IPS-20b (cell line): ENCODE data around the gene CISH.
A peak's percentile ranks its signal among the peaks of the same experiment; 100 is the strongest.

ENCODE experiments used
- H3K27ac ChIP-seq: one replicate; pipeline ENCODE4 v1.5.1; 2013; ENCODE audit warnings: low read length
- H3K27me3 ChIP-seq: 2 replicates; pipeline ENCODE4 v1.6.1; 2013; ENCODE audit warnings: mild to moderate bottlenecking, low read length, inconsistent platforms; ENCODE audit not compliant: insufficient read depth
- H3K36me3 ChIP-seq: 2 replicates; pipeline ENCODE4 v1.6.1; 2013; ENCODE audit warnings: low read depth, mild to moderate bottlenecking, inconsistent platforms, low read length, moderate library complexity; ENCODE audit not compliant: insufficient read depth
- H3K4me1 ChIP-seq: 2 replicates; pipeline ENCODE4 v1.6.1; 2013; ENCODE audit warnings: mild to moderate bottlenecking, control low read depth, inconsistent platforms, low read length, moderate library complexity; ENCODE audit not compliant: insufficient read depth
- H3K4me3 ChIP-seq: 2 replicates; pipeline ENCODE4 v1.5.1; 2013; ENCODE audit warnings: mild to moderate bottlenecking, low read length, inconsistent platforms
- H3K9ac ChIP-seq: 2 replicates; pipeline ENCODE4 v1.6.1; 2013; ENCODE audit warnings: low read depth, mild to moderate bottlenecking, inconsistent platforms, low read length, moderate library complexity
- H3K9me3 ChIP-seq: 2 replicates; pipeline ENCODE4 v1.6.1; 2013; ENCODE audit warnings: mild to moderate bottlenecking, low read depth, low read length, inconsistent platforms; ENCODE audit not compliant: insufficient read depth

CISH gene

DNA sequence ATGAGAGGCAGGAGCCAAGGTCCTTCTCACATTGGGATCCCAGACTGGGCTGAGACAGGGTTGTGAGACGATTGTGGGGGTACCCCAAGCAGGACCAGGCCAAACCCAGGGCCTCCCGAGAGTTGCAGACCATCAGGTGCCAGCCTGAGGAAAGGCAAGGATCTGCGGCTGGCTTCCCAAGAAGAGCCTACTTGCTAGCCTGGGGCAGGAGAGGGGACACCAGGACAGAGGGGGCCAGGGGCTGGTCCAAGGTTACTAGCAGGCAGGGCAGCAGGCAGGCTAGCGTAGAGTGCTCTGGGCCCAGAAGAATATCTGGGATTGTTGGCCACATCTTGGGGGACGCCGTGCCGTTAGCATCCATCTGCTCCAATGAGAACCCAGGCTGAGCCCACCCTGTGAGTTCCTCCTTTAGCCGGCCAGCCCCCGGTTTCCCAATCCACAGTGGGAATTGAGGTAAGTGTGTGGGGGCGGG is 546 bp downstream of the CISH start:
- H3K27ac ChIP-seq = no peak overlapping the region

DNA sequence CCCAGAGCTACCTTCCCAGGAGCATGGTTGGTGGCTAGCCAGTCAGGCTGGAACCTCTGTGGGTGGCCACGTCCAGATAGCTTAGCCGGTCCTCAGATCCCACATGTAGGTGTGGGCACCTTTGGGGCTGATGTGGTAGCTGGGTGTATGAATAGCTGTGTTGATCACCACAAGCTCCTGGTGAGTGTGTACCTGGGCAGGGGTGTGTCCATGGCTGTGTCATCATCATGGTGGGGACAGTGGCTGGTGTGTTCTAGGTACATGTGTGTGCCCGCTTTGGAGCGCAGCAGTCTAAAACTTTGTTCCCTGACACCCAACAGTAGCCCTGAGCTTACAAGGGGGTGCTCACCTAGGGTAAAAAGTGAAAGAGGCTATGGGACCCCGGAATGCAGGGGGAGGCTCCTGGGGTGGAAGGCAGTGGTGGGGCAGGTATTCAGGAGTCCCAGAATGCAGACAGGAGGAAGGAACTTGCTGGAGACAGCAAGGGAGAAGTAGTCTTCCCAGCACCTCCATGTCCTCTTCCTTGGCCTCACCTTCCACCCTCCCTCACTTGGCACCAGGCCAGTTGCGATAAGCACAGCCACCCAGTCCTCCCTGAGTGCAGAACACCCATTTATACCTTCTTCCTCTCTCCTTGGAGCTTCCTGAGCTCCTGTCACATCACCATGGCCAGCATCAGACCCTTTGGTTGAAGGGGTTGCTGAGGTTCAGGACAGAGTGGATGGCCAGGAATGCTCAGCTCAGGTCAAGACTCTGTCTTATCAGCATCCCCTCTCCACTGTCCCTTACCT is 1.2 kb downstream of the CISH start:
- Histone ChIP-seq H3K4me3 (peak overlapping the region; percentile 75; the same call in 1 of the 2 replicates), H3K9me3 (no peaks in the 10 kb centered on the region), H3K27me3 (peaks cover 43% of the 10 kb centered on the region), H3K4me1 (0 out of 2 replicates have a peak, but pooled peaks cover 2% of the 10 kb centered on the region), H3K9ac (peak overlapping the region; percentile 74; the same call in 1 of the 2 replicates), H3K27ac (no peak overlapping the region), H3K36me3 (no peaks in the 10 kb centered on the region; the same call in 1 of the 2 replicates)

More for the DNA sequence above, 546 bp downstream of the CISH start:
- peaks cover 48% of the 10 kb centered on the region for H3K27me3 ChIP-seq
- H3K4me3 ChIP-seq = peak overlapping the region; percentile 75
- 0 out of 2 replicates have a peak, but pooled peaks cover 2% of the 10 kb centered on the region for H3K4me1 ChIP-seq
- no peaks in the 10 kb centered on the region for H3K9me3 ChIP-seq
- peak overlapping the region; percentile 74; the same call in 1 of the 2 replicates for H3K9ac ChIP-seq
- no peaks in the 10 kb centered on the region; the same call in 1 of the 2 replicates for H3K36me3 ChIP-seq

DNA sequence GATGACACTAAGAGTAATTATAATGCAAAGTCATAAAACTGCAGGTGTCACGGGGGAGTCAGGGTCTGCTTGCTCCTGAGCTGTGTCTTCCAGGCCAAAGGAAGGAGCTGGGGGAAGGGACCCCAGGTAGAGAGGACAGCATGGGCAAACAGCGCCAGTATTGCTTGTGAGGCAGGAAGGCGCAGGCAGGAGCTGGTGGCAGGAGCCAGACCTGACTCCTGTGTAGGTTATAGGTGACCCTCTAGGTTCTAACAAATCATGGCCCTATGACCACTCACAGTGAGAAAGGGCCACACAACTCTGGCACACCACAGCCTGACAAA is 1.9 kb downstream of the CISH start:
- Histone ChIP-seq H3K9ac (no peak overlapping the region), H3K27ac (no peak overlapping the region), H3K4me3 (no peak overlapping the region), H3K27me3 (peaks cover 40% of the 10 kb centered on the region), H3K4me1 (0 out of 2 replicates have a peak, but pooled peaks cover 2% of the 10 kb centered on the region), H3K36me3 (no peaks in the 10 kb centered on the region; the same call in 1 of the 2 replicates), H3K9me3 (no peaks in the 10 kb centered on the region)

DNA sequence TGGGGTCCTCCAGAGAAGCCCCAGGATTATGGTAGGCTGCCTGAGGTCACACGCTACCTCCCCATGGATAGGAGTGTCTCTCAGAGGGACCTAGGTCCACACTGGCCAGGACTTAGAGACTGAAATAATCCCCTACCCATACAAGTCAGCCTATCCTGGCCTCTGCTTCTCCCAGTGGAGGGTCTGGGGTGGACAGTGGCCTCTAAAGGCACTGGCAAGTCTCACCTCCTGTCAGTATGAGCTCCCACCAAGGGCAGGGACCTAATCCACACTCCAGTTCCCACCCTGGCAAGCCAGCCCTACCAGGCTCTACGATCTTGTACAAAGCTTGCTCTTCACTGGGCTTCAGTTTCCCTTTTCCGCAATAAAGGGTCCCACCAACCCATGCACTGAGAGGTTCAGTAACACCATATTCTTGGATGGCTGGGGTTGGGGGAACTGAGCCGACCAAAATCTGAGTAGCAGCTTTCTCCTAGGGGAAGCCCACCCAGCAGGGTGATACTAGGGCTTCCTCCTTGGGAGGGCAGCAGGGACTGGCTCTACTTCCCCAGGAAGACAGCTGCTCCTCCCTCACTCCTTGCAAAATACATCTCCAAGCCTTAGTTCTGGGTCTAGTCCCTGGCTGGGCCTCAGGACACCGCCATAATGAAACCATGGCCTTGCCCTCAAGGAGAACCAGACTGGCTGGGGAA is 2.4 kb downstream of the CISH start:
- Histone ChIP-seq H3K9me3 (no peaks in the 10 kb centered on the region), H3K4me1 (0 out of 2 replicates have a peak, but pooled peaks cover 2% of the 10 kb centered on the region), H3K9ac (no peak overlapping the region), H3K4me3 (no peak overlapping the region), H3K36me3 (no peaks in the 10 kb centered on the region; the same call in 1 of the 2 replicates), H3K27ac (no peak overlapping the region), H3K27me3 (peaks cover 40% of the 10 kb centered on the region)

DNA sequence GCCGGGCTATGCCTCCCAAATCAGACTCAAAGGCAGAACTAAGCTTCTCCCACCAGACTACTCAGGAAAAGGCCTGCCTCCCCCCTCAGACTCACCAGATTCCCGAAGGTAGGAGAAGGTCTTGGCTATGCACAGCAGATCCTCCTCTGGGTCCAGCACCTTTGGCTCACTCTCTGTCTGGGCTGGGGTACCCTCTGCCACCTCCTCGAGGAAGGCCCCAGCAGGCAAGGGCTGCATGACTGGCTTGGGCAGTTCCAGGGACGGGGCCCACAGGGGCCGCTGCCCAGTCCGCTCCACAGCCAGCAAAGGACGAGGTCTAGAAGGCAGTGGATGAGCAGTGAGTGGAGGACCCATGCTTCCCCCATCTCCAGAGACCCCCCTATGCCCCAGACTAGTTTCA is 3.3 kb downstream of the CISH start:
- Histone ChIP-seq H3K4me3 (no peak overlapping the region), H3K9ac (no peak overlapping the region), H3K36me3 (no peaks in the 10 kb centered on the region; the same call in 1 of the 2 replicates), H3K9me3 (no peaks in the 10 kb centered on the region), H3K4me1 (0 out of 2 replicates have a peak, but pooled peaks cover 2% of the 10 kb centered on the region), H3K27ac (no peak overlapping the region), H3K27me3 (peaks cover 32% of the 10 kb centered on the region)

DNA sequence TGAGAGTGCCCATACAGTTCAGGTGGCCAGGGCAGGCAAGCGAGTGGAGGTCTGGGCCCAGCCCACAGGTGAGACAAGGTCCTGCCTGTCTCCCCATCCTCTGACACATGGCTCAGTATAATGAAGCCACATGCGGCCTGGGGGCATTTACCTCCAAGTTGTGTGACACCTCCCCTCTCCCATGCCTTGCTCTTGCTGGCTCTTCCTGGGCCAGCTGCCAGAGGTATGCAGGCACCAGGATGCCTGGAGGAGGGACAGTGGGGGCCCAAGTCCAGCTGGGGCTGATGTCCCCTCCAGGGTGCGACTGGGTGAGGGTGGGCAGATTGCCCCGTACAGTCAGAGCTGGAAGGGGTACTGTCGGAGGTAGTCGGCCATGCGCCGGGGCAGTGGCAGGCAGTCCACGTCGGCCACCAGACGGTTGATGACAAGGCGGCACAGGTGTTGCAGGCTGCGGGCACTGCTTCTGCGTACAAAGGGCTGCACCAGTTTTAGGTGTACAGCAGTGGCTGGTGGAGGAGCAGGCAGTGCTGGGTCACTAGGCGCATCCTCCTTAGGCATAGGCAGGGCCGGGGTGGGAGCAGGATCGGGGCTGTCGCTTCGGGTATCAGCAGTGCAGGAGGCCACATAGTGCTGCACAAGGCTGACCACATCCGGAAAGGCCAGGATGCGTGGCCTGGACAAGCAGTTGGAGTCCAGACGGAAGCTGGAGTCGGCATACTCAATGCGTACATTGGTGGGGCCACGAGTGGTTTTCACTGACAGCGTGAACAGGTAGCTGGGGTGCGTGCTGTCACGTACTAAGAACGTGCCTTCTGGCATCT is 4.1 kb downstream of the CISH start:
- H3K9ac ChIP-seq = no peak overlapping the region

DNA sequence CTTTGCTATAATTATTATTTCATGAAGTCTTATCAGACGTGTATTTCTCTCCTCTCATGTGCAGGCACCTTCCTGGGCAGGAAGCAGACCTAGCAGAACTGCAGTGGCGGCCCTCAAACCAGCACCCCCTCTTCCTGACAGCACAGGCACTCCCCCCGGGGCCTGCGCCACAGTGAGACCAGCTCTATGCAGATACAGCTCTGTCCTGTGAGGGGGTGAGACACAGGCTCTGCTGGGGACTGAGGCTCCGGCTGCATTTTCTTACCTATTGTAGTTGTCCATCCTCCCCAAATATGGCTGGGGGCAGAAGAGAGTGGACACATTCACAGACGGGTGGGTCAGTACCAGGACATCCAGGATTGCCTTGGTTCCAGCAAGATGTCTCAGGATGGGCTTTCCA is 5.0 kb downstream of the CISH start:
- Histone ChIP-seq H3K27ac (no peak overlapping the region), H3K36me3 (no peaks in the 10 kb centered on the region; the same call in 1 of the 2 replicates), H3K27me3 (peaks cover 20% of the 10 kb centered on the region), H3K4me1 (no peaks in the 10 kb centered on the region), H3K4me3 (no peak overlapping the region), H3K9ac (no peak overlapping the region), H3K9me3 (no peaks in the 10 kb centered on the region)

More for the DNA sequence above, 4.1 kb downstream of the CISH start:
- H3K9me3 ChIP-seq = no peaks in the 10 kb centered on the region
- no peaks in the 10 kb centered on the region; the same call in 1 of the 2 replicates for H3K36me3 ChIP-seq
- H3K27ac ChIP-seq = no peak overlapping the region
- 0 out of 2 replicates have a peak, but pooled peaks cover 2% of the 10 kb centered on the region for H3K4me1 ChIP-seq
- H3K27me3 ChIP-seq = peaks cover 24% of the 10 kb centered on the region
- no peak overlapping the region for H3K4me3 ChIP-seq

DNA sequence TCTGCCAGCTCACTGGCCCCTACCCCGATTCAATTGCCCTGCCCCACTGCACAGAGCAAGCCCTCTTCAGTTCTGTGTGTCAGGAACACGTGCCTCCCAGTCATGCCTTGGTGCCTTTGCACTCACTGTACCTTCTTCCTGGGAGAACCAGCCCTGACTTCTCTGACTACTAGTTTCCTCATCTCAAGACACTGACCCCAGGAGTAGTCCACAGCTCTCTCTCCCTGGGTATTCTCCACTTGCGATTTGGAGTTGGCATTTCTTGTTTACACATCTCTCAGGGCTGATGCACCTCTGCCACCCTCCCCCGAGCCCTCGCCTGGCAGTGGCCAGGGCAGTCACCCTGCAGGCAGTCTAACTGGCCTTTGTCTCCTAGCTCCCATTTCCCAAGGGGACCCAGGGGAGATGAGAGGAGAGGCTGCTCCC is 5.7 kb downstream of the CISH start:
- peaks cover 15% of the 10 kb centered on the region for H3K27me3 ChIP-seq
- H3K36me3 ChIP-seq = no peaks in the 10 kb centered on the region; the same call in 1 of the 2 replicates
- H3K9ac ChIP-seq = no peak overlapping the region
- H3K27ac ChIP-seq = no peak overlapping the region
- H3K4me3 ChIP-seq = no peak overlapping the region
- no peaks in the 10 kb centered on the region for H3K9me3 ChIP-seq
- H3K4me1 ChIP-seq = no peaks in the 10 kb centered on the region

DNA sequence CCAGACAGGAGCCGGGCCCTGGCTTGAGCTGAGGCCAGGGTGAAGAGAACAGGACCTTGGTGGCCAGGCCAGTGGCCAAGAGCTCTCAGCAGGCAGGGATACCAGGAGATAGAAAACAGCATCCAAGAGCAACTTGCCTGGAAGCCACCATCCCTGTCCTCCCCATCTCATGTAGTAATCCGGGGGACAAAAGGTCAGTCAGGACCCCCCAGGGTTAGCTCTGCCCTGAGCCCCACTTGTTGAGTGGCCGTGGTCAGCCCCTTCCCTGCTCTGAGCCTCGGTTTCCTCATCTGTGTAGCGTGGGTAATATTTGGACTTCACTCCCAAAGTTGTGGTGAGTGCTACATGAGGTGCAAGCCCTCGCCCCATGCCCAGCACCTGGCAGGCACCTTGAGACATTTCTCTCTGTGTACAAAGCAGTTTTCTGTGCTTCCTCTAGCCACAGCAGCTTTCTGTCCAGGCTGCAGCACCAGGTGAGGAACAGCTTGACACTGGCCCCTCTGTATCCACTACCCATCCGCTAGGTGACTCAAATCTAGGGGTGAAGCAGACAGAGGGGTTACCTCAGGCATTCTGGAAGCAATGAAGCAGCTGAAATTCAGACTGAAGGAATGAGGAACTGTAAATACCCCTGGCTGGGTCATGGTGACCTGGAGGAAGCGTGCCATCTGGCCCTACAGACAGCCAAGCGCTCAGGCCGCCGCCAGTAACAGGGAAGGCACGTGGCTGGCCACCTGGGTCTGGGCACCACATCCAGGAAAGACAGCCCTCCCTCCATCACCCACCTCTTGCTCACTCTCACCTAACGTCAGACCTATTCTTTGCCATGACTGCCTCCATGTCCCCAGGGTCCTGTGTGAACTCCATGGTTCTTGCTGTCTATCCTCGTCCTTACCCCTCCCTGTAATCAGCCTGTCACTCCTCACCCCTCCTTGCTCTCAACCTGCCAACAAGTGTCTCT is 6.7 kb downstream of the CISH start:
- Histone ChIP-seq H3K27me3 (peaks cover 5% of the 10 kb centered on the region), H3K27ac (no peak overlapping the region), H3K36me3 (no peaks in the 10 kb centered on the region; the same call in 1 of the 2 replicates), H3K9me3 (no peaks in the 10 kb centered on the region), H3K4me1 (no peaks in the 10 kb centered on the region), H3K4me3 (no peak overlapping the region), H3K9ac (no peak overlapping the region)

DNA sequence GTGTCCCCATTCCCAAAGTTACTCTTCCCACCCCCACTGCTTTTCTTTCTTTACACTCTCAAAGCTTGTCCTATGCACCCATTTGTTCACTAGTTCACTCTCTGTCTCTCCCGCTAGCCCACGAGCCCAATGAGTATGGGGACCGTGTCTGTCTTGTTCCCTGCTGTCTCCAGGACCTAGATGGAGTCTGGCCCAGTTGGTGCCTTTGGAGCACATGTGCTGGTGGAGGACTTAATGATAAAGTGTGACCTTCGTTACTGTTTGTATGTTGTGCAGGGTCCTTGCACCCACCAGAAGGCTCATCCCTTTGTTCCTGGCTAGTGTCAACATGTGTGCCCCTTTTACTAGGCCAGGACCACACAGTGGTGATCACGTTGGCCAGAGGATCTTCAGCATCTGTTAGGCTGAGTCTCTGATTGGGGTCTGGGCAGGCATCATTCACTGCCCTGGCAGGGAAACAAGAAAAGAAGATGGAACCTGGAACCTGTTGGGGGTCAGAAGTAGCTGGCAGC is 7.4 kb downstream of the CISH start:
- no peaks in the 10 kb centered on the region; the same call in 1 of the 2 replicates for H3K36me3 ChIP-seq
- no peaks in the 10 kb centered on the region for H3K9me3 ChIP-seq
- no peak overlapping the region for H3K4me3 ChIP-seq
- H3K9ac ChIP-seq = no peak overlapping the region
- no peaks in the 10 kb centered on the region for H3K4me1 ChIP-seq
- no peaks in the 10 kb centered on the region for H3K27me3 ChIP-seq
- no peak overlapping the region for H3K27ac ChIP-seq
